Umbilical cord (tissue), 2 donors: ENCODE data around the gene COG2. TPM values are rescaled to one million over a fixed set of nuclear protein-coding genes. Genes with fewer than 3 reads are reported as not detected.
"Not testable (repeated sequence)": the region's sequence is repeated elsewhere in the genome, so short reads cannot be mapped to it uniquely, and the experiment has no call there.

ENCODE experiments used
- DNase-seq: peaks from one replicate; pipeline ENCODE4 v3.0.0-alpha.2; 2015; ENCODE audit warnings: low spot score
- total RNA-seq: library from RNA; depleted of rRNA; stranded (reverse); fragments of >200 nt; gene quantifications from one replicate; pipeline ENCODE4 v1.2.3, GENCODE V29; 2014; ENCODE audit warnings: low replicate concordance; ENCODE audit not compliant: insufficient read depth

Gene COG2
- total RNA-seq, 1 donor from 2014 or later = 18.8 TPM

DNA sequence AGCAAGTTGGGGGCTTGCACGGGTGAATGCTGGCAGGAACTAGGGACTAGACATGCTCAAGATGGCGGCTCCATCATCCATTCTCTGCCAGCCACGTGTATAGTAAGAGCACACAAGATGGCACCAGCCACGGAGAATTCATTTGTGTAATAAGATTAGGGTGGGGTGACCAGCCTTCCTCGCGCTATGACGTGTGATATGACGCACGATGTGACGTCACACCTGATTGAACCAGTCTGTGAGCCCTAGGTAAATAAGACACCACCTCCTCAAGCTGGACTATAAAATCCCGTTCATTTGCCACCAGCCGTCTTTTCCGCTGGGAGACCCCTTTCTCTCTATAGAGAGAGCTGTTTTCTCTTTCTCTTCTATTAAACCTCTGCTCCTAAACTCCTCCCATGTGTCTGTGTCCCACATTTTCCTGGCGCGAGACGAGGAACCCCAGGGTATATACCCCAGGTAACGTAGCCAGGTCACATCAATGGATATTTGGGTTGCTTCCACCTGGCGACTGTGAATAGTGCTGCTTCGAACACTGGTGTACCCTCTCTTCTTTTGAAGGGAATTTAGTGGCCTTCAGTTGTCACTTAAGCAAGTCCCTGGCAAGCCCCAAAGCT lies 18.1 kb upstream of the COG2 start:
- no peak for DNase-seq

DNA sequence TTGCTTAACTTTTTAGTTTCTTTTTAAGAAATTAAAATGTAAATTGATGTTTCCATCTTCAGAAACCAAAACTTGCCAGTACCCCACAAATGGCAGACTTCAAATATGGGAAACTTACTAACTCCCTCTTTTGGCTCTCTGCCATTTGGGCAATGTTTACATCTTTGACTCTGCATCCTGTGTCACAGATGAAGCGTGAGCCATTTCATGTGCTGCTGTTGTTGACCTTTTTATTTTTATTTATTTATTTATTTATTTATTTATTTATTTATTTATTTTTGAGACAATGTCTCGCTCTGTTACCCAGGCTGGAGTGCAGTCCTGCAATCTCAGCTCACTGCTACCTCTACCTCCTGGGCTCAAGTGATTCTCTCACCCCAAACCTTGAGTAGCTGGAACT lies 16.0 kb upstream of the COG2 start:
- DNase-seq = no peak

DNA sequence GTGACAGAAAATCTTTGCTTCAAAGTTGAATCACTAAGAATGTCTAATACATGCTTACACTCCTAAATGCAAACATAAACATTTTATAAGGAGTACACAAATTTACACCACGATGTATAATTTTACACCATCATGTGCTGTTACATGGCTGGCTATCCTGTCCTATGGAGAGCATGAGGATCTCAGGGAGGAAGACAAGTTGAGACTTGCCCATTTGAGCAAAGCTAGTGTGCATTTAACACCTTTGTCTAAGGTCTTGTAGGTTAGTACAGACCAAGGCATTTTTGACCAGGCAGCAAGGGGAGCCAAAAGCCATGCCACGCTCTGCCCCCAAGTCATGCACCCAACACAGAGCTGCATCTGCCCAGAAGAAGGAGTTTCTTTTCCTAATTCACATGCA lies 14.5 kb upstream of the COG2 start:
- no peak for DNase-seq

DNA sequence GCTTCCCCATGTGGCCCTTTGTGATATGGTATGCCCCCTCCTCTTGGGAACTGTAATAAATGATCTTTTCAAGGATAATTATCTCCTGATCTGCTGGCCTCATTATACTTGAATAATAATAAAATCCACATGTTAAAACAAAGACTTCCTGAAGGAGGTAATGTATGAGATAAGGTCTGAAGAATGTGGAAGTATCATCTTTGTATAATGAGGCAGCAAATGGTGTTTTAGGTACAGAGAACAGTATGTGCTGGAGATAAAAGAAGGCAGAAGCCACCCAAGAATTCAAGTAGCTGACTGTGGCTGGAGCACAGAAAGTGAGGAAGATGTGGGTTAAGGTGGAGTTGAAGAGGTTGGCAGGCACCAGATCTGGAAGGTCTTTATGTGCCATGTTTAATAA lies 12.8 kb upstream of the COG2 start:
- DNase-seq = no peak

DNA sequence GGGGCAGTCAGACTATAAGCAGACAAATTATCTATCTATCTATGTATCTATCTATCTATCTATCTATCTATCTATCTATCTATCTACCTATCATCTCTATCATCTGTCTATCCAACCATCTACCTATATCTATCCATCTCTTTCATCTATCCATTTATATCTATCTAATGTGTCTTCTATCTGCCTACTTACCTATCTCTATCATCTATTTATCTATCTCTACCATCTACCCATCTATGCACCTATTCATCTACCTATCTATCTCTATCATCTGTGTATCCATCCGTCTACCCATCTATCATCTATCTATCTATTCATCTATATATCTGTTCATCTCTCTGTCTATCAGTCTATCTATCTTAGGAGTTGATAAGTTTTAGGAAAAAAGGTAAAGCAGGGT lies 10.8 kb upstream of the COG2 start:
- DNase-seq = no peak

DNA sequence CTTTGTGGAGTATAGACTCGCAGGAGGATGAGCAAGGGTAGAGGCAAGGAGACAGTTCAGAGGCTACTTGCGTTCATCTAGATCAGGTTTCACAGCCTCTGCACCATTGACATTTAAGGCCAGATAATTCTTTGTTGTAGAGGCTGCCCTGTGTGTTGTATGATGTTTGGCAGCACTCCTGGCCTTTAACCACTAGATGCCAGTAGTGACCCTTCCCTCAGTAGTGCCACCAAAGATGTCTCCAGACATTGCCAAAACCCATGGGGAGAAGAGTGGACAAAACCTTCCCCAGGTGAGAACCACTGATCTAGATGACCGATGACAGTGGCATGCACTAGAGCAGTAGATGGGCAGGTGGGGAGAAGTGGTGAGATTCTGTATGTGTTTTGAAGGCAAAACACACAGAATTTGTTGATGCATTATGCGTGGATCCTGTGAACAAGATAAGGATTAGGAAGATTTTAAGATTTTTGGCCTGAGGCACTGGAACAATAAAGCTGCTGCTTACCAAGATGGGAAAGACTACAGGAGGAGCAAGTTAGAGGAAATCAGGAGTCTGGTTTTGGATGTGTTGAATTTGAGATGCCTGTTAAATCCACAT lies 9.9 kb upstream of the COG2 start:
- DNase-seq = peak; percentile 15

DNA sequence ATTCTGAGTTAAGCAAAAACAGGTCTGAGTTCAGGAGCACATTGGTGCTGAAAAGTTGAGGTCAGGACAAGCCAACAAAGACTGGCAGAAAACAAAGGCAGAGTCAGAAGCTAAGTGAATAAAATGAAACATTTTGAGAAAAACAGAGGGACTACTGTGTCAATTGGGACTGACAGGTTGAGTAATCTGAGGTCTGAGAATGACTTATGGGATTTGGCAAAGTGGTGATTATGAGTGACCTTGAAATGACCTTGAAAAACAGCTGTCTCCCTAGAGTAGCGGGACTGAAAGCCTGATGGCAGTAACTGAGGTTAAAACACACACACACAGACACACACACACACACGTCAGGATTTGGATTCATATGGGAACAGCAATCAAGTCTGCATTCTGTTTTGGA lies 8.8 kb upstream of the COG2 start:
- no peak for DNase-seq

DNA sequence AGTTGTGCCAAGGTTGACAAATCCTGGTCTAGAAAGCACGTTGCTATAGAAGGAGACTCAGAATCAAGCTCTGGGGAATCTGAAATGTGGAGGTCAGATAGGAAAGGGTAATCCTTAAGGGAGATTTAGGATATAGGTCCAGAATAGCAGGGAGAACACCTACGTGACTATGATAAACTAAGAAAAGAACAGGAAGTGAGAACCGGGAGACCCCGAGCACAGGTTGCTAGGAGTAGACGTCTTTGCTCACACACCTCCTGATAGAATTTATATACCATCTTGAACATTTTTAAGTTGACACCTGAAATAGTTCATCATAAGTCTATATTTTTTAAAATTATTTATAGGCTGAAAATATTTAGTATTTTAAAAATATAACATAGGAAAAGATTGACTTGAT lies 7.9 kb upstream of the COG2 start:
- no peak for DNase-seq

DNA sequence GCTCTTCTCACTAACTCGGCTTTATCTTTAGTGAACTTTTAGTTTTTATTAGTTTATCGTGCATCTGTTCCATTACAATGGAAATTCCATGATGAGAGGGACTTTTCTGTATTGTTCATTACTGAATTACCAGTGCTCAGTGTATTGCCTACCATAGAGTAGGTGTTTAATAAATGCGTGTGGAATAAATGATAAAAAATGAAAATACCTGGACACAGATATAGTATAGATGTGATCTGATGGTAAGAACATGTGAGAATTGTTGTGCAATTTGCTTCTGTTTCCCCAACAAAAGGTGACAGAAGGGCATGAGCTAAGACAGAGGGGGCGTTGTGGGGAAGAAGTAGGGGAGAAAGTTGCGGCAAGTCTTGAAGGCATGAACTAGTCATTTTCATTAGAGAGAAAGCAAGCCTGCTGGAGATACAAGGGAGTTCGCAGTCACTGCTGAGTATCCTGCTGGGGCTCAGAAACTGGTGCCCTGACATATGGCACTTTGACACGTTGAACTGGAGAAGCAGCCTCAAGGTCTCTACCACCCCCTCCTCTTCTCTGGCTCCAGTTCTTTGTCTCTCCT lies 5.6 kb upstream of the COG2 start:
- DNase-seq = no peak

DNA sequence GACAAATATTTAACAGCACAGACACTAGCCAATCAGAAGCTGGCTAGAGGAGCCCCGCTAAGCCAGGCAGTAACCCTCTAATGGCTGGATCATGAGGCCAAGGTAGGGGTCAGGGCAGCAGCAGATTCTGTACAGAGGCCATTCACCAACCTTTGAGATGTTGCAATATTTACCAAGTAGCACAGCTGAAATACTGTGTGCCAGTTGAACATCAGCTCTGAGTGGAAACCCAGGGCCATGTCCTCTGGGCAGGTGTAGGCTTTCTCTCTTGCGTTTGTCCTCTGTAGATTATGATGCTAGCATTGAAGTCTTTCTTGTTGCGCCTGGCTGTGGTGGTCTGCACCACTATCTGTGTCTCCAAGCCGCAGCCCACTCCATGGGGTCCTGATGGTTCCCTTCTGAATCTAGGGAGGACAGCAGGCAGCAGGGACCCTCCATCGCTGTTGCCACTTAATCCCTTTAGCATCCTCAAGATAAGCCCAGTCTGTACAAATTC lies 2.5 kb upstream of the COG2 start:
- no peak for DNase-seq

DNA sequence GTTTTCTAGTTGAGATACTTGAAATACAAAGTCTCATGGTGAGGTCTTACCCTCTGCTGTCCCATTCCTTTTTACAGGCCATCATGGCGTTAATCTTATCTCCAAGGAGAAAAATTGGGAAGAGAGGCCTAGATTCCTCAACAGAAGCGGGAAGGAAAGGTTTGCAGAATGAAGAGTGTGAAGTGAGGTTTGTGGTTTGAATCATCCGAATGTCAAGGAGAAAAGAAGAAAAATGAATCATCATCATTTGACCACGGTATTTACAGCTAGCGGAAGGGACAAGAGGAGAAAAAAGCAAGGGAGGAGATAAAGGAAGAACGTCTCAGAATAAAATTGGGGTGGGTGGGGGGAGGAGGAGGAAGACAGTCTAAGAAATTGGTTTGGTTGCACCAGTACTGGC lies 935 bp upstream of the COG2 start:
- DNase-seq = no peak

DNA sequence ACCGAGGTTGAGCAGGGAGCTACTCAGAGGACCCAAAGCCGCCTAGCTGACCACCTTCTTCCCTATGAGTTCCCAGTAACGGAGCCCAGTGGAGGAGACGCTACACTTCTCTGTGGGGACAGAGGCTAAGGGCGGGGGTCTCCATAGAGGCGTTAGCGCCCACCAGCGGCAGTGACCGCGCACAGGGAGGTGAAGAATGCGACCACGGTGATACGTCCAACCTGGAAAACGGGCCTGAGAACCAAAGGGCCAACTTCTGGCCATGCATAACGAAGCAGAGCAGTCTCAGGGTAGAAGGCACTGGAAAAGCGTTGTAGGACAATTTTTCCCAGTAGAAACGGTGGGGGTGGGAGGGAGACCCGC lies 400 bp upstream of the COG2 start:
- DNase-seq = no peak

DNA sequence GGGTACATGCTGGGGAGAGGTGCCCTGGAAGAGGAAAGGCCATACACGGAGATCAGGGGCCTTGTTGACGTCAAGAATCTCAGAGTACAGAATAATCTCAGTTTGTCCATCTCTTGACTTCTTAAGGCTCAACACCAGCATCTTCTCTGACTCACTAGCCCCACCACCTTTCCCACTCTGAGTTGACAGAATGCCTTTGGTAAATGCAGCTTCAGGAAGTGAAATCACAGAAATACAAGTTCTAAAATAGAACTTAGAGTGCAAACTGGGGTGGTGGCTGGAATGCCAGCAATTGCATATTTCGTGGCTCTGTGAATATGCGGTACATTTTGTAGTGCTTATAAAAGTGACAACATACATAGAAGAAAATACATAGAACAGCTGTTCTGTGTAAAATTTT lies 1.6 kb downstream of the COG2 start:
- DNase-seq = peak; percentile 15

DNA sequence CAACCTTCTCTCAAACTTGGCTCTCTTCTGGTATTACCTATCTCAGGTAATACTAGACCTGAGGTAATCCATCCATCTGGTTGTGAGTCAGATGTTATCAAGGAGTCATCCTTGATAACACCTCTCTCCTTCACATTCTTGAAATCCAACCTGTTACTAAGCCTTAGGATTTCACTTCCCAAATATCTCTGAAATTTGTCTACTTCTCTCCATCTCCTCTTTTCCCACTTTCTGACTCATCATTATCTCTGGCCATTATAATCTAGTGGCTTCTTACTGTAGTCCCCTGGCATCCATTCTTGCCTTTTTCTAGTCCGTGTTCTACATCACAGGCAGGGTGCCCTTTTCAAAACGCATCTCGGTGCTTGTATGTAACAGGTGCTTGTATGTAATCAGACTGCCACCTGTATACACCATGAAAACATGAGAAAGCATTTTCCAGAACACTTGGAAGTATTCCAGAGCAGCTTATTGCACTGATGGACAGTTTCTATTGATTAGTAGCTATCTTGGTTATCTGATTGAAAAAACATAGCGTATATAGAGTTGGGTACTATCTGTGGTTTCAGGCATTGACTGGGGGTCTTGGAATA lies 4.5 kb downstream of the COG2 start:
- no peak for DNase-seq

DNA sequence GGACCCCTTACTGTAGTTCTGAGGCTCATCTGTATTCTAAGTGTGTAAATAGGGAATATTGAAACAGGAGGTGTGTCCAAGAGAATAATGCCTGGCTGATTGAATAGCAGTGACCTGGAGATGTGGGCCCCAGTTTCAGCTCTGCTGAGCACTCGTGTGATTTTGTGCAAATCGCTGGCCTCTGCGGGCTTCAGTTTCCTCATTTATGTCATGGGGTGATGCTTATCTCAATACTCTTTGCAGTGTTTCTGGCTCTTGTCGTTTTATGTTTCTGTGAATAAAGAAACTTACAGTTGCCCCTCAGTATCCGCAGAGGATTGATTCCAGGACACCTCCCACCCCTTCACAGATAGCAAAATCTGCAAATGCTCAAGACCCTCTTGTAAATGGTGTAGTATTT lies 5.0 kb downstream of the COG2 start:
- no peak for DNase-seq

DNA sequence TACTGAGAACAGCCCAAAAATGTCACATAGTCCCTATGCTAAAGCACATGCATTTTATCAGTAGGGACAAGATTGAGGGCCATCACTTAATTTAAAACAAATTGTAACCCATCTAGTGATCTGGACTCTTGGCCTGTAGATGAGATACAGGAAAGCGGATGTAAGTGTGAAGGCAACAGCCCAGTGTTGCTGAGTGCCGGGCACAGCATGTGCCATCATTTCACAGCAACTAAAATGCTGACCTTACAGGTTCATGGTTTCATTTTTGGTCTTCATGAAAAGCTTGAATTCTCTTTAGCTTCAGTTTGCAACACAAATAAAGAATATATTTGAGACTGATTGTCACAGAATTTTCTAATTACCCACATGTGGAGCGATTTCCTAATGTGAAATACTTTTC lies 5.8 kb downstream of the COG2 start:
- DNase-seq = no peak

DNA sequence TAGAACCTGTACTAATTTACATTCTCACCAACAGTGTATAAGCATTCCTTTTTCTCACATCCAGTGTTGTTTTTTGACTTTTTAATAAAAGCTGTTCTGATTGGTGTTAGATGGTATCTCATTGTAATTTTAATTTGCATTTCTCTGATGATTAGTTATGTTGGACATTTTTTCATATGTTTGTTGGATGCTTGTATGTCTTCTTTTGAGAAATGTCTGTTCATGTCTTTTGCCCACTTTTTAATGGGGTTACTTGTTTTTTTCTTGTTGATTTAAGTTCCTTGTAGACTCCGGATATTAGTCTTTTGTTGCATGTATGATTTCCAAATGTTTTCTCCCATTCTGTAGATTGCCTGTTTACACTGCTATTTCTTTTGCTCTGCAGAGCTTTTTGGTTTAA lies 8.0 kb downstream of the COG2 start:
- DNase-seq = no peak

DNA sequence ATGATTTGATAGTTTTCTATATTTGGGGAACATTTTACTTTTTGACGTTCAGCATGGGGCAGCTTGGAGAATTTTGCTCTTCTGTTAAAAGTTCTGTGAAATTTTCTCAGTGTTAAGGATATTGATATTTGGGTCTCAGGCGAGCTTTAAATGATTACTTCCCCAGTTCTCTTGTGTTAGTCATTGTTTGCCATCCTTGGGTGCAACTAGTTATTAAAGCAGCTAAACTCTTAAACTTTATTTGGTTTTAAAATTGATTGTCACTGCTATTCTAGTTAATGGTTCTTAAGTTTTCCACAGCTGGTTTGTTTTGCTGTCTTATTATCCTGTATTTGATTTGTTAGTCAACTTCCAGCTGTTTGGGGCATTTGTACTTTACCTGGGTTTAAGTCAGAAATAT lies 9.0 kb downstream of the COG2 start:
- no peak for DNase-seq

DNA sequence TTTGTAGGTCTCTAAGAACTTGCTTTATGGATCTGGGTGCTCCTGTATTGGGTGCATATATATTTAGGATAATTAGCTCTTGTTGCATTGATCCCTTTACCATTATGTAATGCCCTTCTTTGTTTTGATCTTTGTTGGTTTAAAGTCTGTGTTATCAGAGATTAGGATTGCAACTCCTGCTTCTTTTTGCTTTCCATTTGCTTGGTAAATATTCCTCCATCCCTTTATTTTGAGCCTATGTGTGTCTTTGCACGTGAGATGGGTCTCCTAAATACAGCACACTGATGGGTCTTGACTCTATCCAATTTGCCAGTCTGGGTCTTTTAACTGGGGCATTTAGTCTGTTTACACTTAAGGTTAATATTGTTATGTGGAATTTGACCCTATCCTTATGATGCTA lies 14.4 kb downstream of the COG2 start:
- DNase-seq = not testable (repeated sequence)

DNA sequence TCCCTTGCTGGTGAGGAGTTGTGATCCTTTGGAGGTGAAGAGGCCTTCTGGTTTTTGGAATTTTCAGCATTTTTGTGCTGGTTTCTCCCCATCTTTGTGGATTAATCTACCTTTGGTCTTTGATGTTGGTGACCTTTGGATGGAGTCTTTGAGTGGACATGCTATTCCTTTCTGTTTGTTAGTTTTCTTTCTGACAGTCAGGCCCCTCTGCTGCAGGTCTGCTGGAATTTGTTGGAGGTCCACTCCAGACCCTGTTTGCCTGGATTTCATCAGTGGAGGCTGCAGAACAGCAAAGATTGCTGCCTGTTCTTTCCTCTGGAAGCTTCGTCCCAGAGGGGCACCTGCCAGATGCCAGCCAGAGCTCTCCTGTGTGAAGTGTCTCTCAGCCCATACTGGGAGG lies 15.8 kb downstream of the COG2 start:
- DNase-seq = not testable (repeated sequence)

DNA sequence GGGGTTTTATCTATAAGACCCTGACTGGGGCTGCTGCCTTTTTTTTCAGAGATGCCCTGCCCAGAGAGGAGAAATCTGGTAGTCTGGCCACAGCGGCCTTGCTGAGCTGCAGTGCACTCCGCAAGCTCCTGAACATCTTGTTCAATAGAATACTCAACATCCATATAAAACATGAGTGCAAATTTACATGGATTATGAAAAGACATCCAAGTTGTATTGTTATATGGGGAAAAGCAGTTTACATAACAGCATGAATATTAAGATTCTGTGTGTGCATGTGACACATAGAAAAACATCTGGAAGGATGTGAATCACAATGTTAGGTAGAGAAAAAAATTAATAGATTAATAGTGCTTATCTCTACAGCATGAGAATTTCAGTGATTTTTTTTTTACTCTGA lies 16.4 kb downstream of the COG2 start:
- no peak for DNase-seq

DNA sequence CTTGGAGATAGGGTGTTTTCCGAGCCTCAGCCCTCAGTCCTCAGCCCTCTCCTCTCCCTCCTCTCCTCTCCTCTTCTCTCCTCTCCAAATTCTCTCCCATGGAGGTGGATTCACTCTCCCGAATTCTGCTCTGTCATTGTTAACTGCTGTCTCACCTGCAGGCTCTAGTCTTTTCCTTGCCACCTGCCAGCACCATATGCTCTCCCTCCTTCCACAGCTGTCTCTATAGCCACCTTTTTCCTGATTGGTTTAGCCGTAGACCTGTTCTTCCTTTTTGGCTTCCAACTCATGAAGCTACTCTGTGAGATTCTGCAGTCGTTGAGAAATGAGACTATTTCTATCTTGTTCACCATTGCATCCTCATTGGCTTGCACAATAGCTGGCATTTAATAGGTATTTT lies 19.7 kb downstream of the COG2 start:
- no peak for DNase-seq

DNA sequence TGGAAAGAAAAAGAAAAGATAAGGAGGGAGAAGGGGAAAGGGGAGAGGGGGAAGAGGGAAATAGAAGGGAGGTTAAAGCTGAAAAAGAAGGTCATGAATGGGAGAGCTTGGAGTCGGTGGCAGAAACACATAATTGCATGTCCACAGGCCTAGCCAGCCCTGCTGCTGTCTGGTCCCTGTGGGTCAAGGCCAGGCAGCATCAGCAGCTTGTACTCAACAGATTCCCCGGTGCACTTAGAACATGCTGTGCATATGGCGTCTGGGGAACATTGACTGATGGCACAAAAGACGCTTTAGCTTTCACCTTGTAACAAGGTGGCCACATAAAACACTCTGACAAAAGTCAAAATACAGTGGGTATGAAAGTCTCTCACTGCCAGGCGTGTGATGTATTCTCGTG lies 25.9 kb downstream of the COG2 start:
- DNase-seq = no peak
